ENCODE measurements around the gene ACYP2.

DNA sequence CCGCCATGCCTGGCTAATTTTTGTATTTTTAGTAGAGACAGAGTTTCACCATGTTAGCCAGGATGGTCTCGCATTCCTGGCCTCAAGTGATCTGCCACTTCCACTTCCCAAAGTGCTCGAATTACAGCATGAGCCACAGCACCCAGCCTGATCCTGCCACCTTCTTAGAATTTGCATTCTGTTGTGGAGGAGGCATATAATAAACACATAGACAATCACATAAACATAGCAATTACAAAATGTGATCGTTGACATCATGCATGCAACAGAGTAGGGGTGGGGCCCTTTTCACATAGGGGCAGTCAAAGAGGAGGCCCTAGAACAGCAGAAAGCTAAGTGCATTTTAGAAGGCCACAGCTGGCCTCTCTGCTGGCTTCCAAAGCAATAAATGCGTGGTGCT lies 180.5 kb downstream of the ACYP2 start:
- no peak for TF ChIP-seq POLR2A (IDR thresholded peaks at IDR 0.05)
- TF ChIP-seq, protein P1, sequence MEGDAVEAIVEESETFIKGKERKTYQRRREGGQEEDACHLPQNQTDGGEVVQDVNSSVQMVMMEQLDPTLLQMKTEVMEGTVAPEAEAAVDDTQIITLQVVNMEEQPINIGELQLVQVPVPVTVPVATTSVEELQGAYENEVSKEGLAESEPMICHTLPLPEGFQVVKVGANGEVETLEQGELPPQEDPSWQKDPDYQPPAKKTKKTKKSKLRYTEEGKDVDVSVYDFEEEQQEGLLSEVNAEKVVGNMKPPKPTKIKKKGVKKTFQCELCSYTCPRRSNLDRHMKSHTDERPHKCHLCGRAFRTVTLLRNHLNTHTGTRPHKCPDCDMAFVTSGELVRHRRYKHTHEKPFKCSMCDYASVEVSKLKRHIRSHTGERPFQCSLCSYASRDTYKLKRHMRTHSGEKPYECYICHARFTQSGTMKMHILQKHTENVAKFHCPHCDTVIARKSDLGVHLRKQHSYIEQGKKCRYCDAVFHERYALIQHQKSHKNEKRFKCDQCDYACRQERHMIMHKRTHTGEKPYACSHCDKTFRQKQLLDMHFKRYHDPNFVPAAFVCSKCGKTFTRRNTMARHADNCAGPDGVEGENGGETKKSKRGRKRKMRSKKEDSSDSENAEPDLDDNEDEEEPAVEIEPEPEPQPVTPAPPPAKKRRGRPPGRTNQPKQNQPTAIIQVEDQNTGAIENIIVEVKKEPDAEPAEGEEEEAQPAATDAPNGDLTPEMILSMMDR (IDR thresholded peaks at IDR 0.05), result no peak

All from right lobe of liver (tissue), 4 donors.